Stimulated activated CD8-positive, alpha-beta memory T cell treated with anti-CD3 and anti-CD28 coated beads, Interleukin-15, amount 100 ng/mL, for 1 hour (primary cell): ENCODE measurements around the gene ZNF81.
"Not testable (repeated sequence)": the region's sequence is repeated elsewhere in the genome, so short reads cannot be mapped to it uniquely, and the experiment has no call there.

ENCODE experiments used
- DNase-seq: peaks from one replicate; pipeline ENCODE4 v3.0.0-alpha.2; 2020; ENCODE audit warnings: low read depth

ZNF81 gene

GRCh38 chrX:47844117-47844516 lies 7.4 kb downstream of the ZNF81 start:
- DNase-seq, result no peak

GRCh38 chrX:47846040-47846439 lies 9.3 kb downstream of the ZNF81 start:
- DNase-seq, result no peak

GRCh38 chrX:47849778-47850177 lies 13.1 kb downstream of the ZNF81 start:
- no peak for DNase-seq

- DNase-seq, result not testable (repeated sequence)
Measured at GRCh38 chrX:47850389-47850788, 13.7 kb downstream of the ZNF81 start.

GRCh38 chrX:47850901-47851300 lies 14.2 kb downstream of the ZNF81 start:
- no peak for DNase-seq

GRCh38 chrX:47854474-47854873 lies 17.8 kb downstream of the ZNF81 start:
- no peak for DNase-seq

GRCh38 chrX:47859686-47860085 lies 23.0 kb downstream of the ZNF81 start:
- no peak for DNase-seq

GRCh38 chrX:47862680-47863079 lies 26.0 kb downstream of the ZNF81 start:
- DNase-seq, result no peak

- DNase-seq, result no peak
Measured at GRCh38 chrX:47863187-47863586, 26.5 kb downstream of the ZNF81 start.

GRCh38 chrX:47864300-47864699 lies 27.6 kb downstream of the ZNF81 start:
- DNase-seq, result no peak

- DNase-seq, result no peak
Measured at GRCh38 chrX:47864785-47865184, 28.1 kb downstream of the ZNF81 start.

GRCh38 chrX:47873123-47873522 lies 36.4 kb downstream of the ZNF81 start:
- DNase-seq, result no peak

GRCh38 chrX:47877327-47877726 lies 40.6 kb downstream of the ZNF81 start:
- DNase-seq, result no peak

GRCh38 chrX:47878198-47878597 lies 41.5 kb downstream of the ZNF81 start:
- no peak for DNase-seq

GRCh38 chrX:47879463-47879862 lies 42.8 kb downstream of the ZNF81 start:
- DNase-seq, result no peak

GRCh38 chrX:47880927-47881326 lies 44.2 kb downstream of the ZNF81 start:
- DNase-seq, result no peak

GRCh38 chrX:47885501-47885900 lies 48.8 kb downstream of the ZNF81 start:
- no peak for DNase-seq

- DNase-seq, result no peak
Measured at GRCh38 chrX:47898024-47898423, 61.3 kb downstream of the ZNF81 start.

- DNase-seq, result no peak
Measured at GRCh38 chrX:47900833-47901232, 64.1 kb downstream of the ZNF81 start.

- DNase-seq, result no peak
Measured at GRCh38 chrX:47902161-47902560, 65.5 kb downstream of the ZNF81 start.

- DNase-seq, result no peak
Measured at GRCh38 chrX:47915886-47916493, 79.3 kb downstream of the ZNF81 start.

- DNase-seq, result no peak
Measured at GRCh38 chrX:47918274-47918673, 81.6 kb downstream of the ZNF81 start.

- no peak for DNase-seq
Measured at GRCh38 chrX:47927212-47927611, 90.5 kb downstream of the ZNF81 start.

- DNase-seq, result not testable (repeated sequence)
Measured at GRCh38 chrX:47931970-47932369, 95.3 kb downstream of the ZNF81 start.

- DNase-seq, result no peak
Measured at GRCh38 chrX:47933946-47934345, 97.2 kb downstream of the ZNF81 start.
